ENCODE results near the gene ARHGAP5.

DNA sequence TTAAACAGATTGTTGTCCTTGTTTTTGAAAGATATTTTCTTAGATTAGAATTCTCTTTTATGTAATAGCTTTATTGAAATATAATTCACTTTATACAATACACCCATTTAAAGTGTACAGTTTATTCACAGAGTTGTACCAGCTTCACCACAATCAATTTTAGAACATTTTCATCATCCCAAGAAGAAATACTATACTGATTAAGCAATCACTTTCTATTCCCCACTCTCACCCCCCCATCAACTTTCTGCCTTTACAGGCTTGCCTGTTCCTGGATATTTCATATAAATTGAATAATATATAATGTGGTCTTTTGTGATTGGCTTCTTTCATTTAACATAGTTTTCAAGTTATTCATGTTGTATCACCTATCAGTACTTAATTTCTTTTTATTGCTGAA lies 44.4 kb downstream of the ARHGAP5 start:
- TF ChIP-seq, protein P1, sequence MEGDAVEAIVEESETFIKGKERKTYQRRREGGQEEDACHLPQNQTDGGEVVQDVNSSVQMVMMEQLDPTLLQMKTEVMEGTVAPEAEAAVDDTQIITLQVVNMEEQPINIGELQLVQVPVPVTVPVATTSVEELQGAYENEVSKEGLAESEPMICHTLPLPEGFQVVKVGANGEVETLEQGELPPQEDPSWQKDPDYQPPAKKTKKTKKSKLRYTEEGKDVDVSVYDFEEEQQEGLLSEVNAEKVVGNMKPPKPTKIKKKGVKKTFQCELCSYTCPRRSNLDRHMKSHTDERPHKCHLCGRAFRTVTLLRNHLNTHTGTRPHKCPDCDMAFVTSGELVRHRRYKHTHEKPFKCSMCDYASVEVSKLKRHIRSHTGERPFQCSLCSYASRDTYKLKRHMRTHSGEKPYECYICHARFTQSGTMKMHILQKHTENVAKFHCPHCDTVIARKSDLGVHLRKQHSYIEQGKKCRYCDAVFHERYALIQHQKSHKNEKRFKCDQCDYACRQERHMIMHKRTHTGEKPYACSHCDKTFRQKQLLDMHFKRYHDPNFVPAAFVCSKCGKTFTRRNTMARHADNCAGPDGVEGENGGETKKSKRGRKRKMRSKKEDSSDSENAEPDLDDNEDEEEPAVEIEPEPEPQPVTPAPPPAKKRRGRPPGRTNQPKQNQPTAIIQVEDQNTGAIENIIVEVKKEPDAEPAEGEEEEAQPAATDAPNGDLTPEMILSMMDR (IDR thresholded peaks at IDR 0.05): no peak
- TF ChIP-seq EP300 (IDR thresholded peaks at IDR 0.05): no peak
- no peak for TF ChIP-seq POLR2A (IDR thresholded peaks at IDR 0.05)
- TF ChIP-seq POLR2AphosphoS5 (IDR thresholded peaks at IDR 0.05): no peak
